ENCODE results near the gene SIX2. TPM values are rescaled to one million over a fixed set of nuclear protein-coding genes. Genes with fewer than 3 reads are reported as not detected.

The SIX2 gene
- total and polyA plus RNA-seq, 2 of the 8 experiments (the other 6 are each of a cell fraction or from before 2014, with no cell fraction given), result 0.47 to 1.0 TPM

DNA sequence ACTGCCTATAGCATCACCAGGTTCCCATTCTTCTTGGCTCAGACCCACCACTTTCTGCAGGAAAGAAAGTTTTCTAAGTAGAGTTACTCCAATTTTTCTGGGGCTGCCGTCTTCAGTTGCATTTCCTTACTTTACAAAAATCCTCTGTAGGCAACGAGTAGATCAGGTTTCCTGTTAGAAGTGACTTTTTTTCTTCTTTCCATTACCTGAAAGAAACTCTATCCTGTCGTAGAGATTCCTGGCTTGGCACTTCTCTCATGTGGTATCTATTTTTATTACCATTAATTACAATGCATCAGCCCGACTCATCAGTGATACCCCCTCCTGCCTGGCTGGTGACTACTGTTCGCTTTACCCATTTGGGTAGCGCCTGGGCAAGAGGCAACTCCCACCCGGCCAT lies 5.6 kb upstream of the SIX2 start:
- 80% methylated on average over 7 of the region's 7 CpGs; no CpG with 5 or more reads in 1 of the 2 experiments for WGBS, 2 experiments (ENCODE audit: extremely low coverage in 1 of 2, insufficient coverage in 1 of 2, insufficient read length in 1 of 2, insufficient replicate concordance in 2 of 2, low coverage in 1 of 2, low lambda C conversion rate in 2 of 2, missing lambda C conversion rate in 1 of 2)
- H2BK20ac ChIP-seq (ENCODE audit: low read length), result no peak overlapping the region
- peak overlapping the region; percentile 74 to 98 for H3K4me2 ChIP-seq (ENCODE audit: insufficient read depth in 1 of 2, low read depth in 2 of 2, low read length in 2 of 2)
- H2BK5ac ChIP-seq (ENCODE audit: low read depth, low read length), result no peak overlapping the region
- peaks cover 29 to 51% (median 47%) of the 10 kb centered on the region in 4 experiments for H3K27me3 ChIP-seq (replicated peaks in 1 of 4; ENCODE audit: control insufficient read depth in 3 of 4, extremely low read depth in 1 of 4, insufficient read depth in 3 of 4, low read length in 3 of 4)
- H3K4me1 ChIP-seq (replicated peaks in 1 of 4; ENCODE audit: control insufficient read depth in 3 of 4, insufficient read depth in 4 of 4, low read length in 3 of 4), result peaks cover 0 to 18% (median 8%) of the 10 kb centered on the region in 4 experiments; a peak in 6 of 7 replicates
- H3K4ac ChIP-seq (replicated peaks; ENCODE audit: insufficient read length, low read depth, low read length), result no peak overlapping the region
- ChIA-PET CTCF (ENCODE audit: partially characterized antibody) (interaction anchor here (0.8 to 5.5 kb wide), 9 partner anchors 10 to 331 kb away, joined by 3 to 61 read pairs (median 7); no protein-coding TSS in a partner anchor), POLR2A (ENCODE audit: partially characterized antibody) (interaction anchor here (2.7 kb wide), 1 partner anchor 11 kb away, joined by 20 read pairs; no protein-coding TSS in a partner anchor)
- H3K4me3 ChIP-seq (ENCODE audit: extremely low read depth in 1 of 4, insufficient read depth in 2 of 4, low read depth in 3 of 4, low read length in 4 of 4), result peak overlapping the region in 1 of 4 experiments; percentile 63; a peak in 5 of 8 replicates
- H4K91ac ChIP-seq (replicated peaks; ENCODE audit: insufficient read length, low read length), result no peak overlapping the region
- H3K14ac ChIP-seq (ENCODE audit: insufficient read length), result no peak overlapping the region
- H2BK120ac ChIP-seq (replicated peaks; ENCODE audit: low read depth, low read length), result no peak overlapping the region
- H3K79me2 ChIP-seq (ENCODE audit: control insufficient read depth in 1 of 2, insufficient read depth in 2 of 2, low read length in 2 of 2), result no peaks in the 10 kb centered on the region
- peaks cover 10% of the 10 kb centered on the region for H3K23me2 ChIP-seq (ENCODE audit: low read depth, low read length)
- peaks cover 6 to 14% of the 10 kb centered on the region in 2 experiments for H4K20me1 ChIP-seq (replicated peaks in 1 of 2; ENCODE audit: control insufficient read depth in 1 of 2, insufficient read depth in 2 of 2, low read length in 2 of 2)
- no peak overlapping the region for H4K5ac ChIP-seq (ENCODE audit: insufficient read length, low read depth, low read length)
- no peak overlapping the region for H3K9ac ChIP-seq (replicated peaks in 1 of 4; ENCODE audit: extremely low read depth in 1 of 4, low read depth in 3 of 4, low read length in 3 of 4)
- H2BK12ac ChIP-seq (ENCODE audit: low read depth, low read length), result no peak overlapping the region
- H2AFZ ChIP-seq (ENCODE audit: low read length), result 0 out of 2 replicates have a peak overlapping the region, but pooled peaks have one; percentile 96
- H3K18ac ChIP-seq (ENCODE audit: extremely low read depth, low read length), result no peak overlapping the region
- DNase-seq (ENCODE audit: low read depth in 1 of 2, low spot score in 2 of 2), result no peak
- no peak overlapping the region for H2AK5ac ChIP-seq (ENCODE audit: low read depth, low read length)
- H3K79me1 ChIP-seq (ENCODE audit: low read depth, low read length), result no peaks in the 10 kb centered on the region
- no peak overlapping the region for H3K56ac ChIP-seq (replicated peaks; ENCODE audit: insufficient read length, low read depth, low read length)
- no peak overlapping the region for H4K8ac ChIP-seq (ENCODE audit: extremely low read depth, insufficient read depth, low read length)
- no peak overlapping the region for H3K23ac ChIP-seq (ENCODE audit: insufficient read length)
- no peak overlapping the region for H3K27ac ChIP-seq (ENCODE audit: low read depth, low read length)
- peaks cover 0 to 9% (median 0%) of the 10 kb centered on the region in 4 experiments; a peak in 1 of 8 replicates for H3K36me3 ChIP-seq (ENCODE audit: control insufficient read depth in 2 of 4, insufficient read depth in 4 of 4, low read length in 3 of 4)
- H3K9me3 ChIP-seq (ENCODE audit: insufficient read depth in 2 of 2, low read depth in 1 of 2, low read length in 1 of 2), result no peaks in the 10 kb centered on the region
- no peak for FAIRE-seq
- H2BK15ac ChIP-seq (ENCODE audit: low read length), result no peak overlapping the region
- TF ChIP-seq GTF2F1 (IDR thresholded peaks at IDR 0.05; ENCODE audit: borderline replicate concordance, low read depth, low read length), result no peak
- no peak for TF ChIP-seq POLR2AphosphoS5 (IDR thresholded peaks at IDR 0.05; ENCODE audit: low read depth, low read length)
- no peak for TF ChIP-seq YY1 (IDR thresholded peaks at IDR 0.05; ENCODE audit: low read depth, low read length)
- TF ChIP-seq HDAC6 (IDR thresholded peaks at IDR 0.05; ENCODE audit: low read depth, low read length), result no peak
- TF ChIP-seq SRF (IDR thresholded peaks at IDR 0.05; ENCODE audit: low read depth, low read length), result no peak
- TF ChIP-seq EZH2 (IDR thresholded peaks at IDR 0.05; ENCODE audit: low read depth, low read length, severe bottlenecking), result no peak
- TF ChIP-seq TCF12 (IDR thresholded peaks at IDR 0.05; ENCODE audit: low read depth, low read length), result no peak
- no peak for TF ChIP-seq PHF8 (conservative IDR thresholded peaks at IDR 0.05; ENCODE audit: low read depth, low read length)
- TF ChIP-seq CHD2 (IDR thresholded peaks at IDR 0.05; ENCODE audit: low read length), result no peak
- no peak for TF ChIP-seq POLR2A (IDR thresholded peaks at IDR 0.05; ENCODE audit: control extremely low read depth in 1 of 2, low read depth in 2 of 2, low read length in 2 of 2)
- no peak for TF ChIP-seq TBP (IDR thresholded peaks at IDR 0.05; ENCODE audit: low read depth, low read length)
